Muscle layer of colon (tissue), 2 donors: ENCODE measurements around the gene BNC2.

Experiments
- H3K27ac ChIP-seq: one replicate; pipeline ENCODE4 v1.7.0; 2013; ENCODE audit warnings: low read depth, mild to moderate bottlenecking, low read length, moderate library complexity
- H3K27me3 ChIP-seq, 2 donors: one replicate each; pipeline ENCODE4 v1.7.0; 2013; ENCODE audit warnings: low read length in 2 of 2, mild to moderate bottlenecking in 2 of 2; ENCODE audit not compliant: insufficient read depth in 2 of 2, control insufficient read depth in 1 of 2
- H3K36me3 ChIP-seq: one replicate; pipeline ENCODE4 v1.7.0; 2013; ENCODE audit warnings: mild to moderate bottlenecking, low read length; ENCODE audit not compliant: insufficient read depth
- H3K4me1 ChIP-seq: one replicate; pipeline ENCODE4 v1.7.0; 2013; ENCODE audit warnings: mild to moderate bottlenecking, low read length; ENCODE audit not compliant: insufficient read depth
- H3K4me3 ChIP-seq, 2 donors: one replicate each; pipeline ENCODE4 v1.7.0; 2013; ENCODE audit warnings: low read length in 2 of 2, low read depth in 1 of 2, mild to moderate bottlenecking in 1 of 2, moderate library complexity in 1 of 2
- H3K9ac ChIP-seq: one replicate; pipeline ENCODE4 v1.7.0; 2013; ENCODE audit warnings: low read length
- H3K9me3 ChIP-seq: one replicate; pipeline ENCODE4 v1.7.0; 2013; ENCODE audit warnings: mild to moderate bottlenecking, low read length
- donor health status: abdominal sarcoma.
- donor health status: Adenocarcinoma of cecum.

The BNC2 gene

DNA sequence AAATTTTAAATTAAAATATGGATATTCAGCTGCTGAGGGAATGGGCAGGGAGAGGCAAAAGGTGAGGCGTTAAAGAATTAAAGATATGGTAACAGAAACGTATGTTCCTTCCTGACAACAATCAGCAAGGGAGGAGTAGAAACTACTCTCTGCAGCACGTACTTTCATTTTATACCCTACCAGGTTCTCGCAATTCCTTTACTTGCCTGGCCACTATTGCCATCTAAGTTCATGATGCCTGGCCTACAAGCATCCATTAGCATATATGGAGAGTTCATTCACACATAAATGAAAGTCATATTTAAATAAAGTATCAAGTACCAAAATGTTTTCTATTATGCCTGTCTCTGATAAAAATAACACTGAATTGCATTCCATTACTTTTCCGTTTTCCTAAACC, 125.1 kb downstream of the BNC2 start:
- H3K9me3 ChIP-seq: no peaks in the 10 kb centered on the region
- no peaks in the 10 kb centered on the region for H3K27me3 ChIP-seq
- H3K4me3 ChIP-seq: no peak overlapping the region
- no peak overlapping the region for H3K27ac ChIP-seq
- peaks cover 10% of the 10 kb centered on the region for H3K4me1 ChIP-seq
- no peak overlapping the region for H3K9ac ChIP-seq
- H3K36me3 ChIP-seq: no peaks in the 10 kb centered on the region

GRCh38 chr9:16744394-16744793, 126.1 kb downstream of the BNC2 start:
- H3K4me1 ChIP-seq: peaks cover 10% of the 10 kb centered on the region
- no peak overlapping the region for H3K27ac ChIP-seq
- no peak overlapping the region for H3K9ac ChIP-seq
- no peaks in the 10 kb centered on the region for H3K9me3 ChIP-seq
- H3K36me3 ChIP-seq: no peaks in the 10 kb centered on the region
- H3K4me3 ChIP-seq: no peak overlapping the region
- H3K27me3 ChIP-seq: no peaks in the 10 kb centered on the region

DNA sequence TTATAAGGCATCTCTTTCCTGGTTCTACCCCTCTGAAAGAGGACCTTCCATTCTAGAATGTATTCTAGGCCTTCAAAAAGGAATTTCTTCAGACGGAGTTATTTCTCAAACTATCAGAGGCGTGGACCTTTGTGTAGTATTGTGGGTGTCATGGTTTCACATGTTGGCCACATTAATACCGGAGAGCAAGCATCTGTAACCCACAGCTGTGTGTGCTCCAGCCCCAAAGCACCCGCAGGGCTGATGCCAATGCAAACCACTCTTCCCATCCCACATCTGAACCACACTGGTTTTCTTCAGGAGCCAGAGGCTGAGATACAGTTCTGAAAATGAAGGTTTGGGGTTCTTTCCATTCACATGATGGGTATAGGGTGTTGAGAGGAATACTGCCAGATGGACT, 127.1 kb downstream of the BNC2 start:
- no peak overlapping the region for H3K4me3 ChIP-seq

DNA sequence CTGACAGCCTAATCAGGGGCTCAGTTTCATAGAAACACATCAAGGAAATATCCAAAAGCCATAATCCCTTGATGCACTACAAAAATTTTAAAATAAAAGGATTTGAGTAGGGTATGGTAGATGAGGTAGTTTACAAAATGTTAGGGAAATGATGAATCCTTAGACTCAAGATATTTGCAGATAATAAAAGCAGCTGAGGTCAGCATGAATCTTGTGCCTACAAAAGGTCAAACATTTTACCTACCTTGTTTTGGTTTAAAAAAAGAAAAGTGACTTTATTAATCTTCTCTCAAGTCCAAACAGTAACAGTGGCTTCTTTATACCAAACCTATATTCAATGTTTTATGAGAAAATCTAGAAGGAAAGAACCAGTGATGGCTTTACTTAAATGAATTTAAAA, 135.5 kb downstream of the BNC2 start:
- no peak overlapping the region for H3K4me3 ChIP-seq
- no peaks in the 10 kb centered on the region for H3K27me3 ChIP-seq
- H3K9me3 ChIP-seq: no peaks in the 10 kb centered on the region
- peaks cover 18% of the 10 kb centered on the region for H3K4me1 ChIP-seq
- no peaks in the 10 kb centered on the region for H3K36me3 ChIP-seq
- no peak overlapping the region for H3K9ac ChIP-seq
- no peak overlapping the region for H3K27ac ChIP-seq

More for the DNA sequence above, 127.1 kb downstream of the BNC2 start:
- H3K36me3 ChIP-seq: no peaks in the 10 kb centered on the region
- no peak overlapping the region for H3K27ac ChIP-seq
- peaks cover 10% of the 10 kb centered on the region for H3K4me1 ChIP-seq
- no peaks in the 10 kb centered on the region for H3K9me3 ChIP-seq
- no peaks in the 10 kb centered on the region for H3K27me3 ChIP-seq
- no peak overlapping the region for H3K9ac ChIP-seq

- Histone ChIP-seq H3K36me3 (no peaks in the 10 kb centered on the region), H3K9me3 (no peaks in the 10 kb centered on the region), H3K4me3 (no peak overlapping the region), H3K27me3 (no peaks in the 10 kb centered on the region), H3K27ac (no peak overlapping the region), H3K9ac (no peak overlapping the region), H3K4me1 (peaks cover 22% of the 10 kb centered on the region)
These were observed 137.9 kb downstream of the BNC2 start for GRCh38 chr9:16732546-16732945.

GRCh38 chr9:16730162-16730561, 140.3 kb downstream of the BNC2 start:
- H3K4me1 ChIP-seq: peaks cover 32% of the 10 kb centered on the region
- H3K9me3 ChIP-seq: no peaks in the 10 kb centered on the region
- no peaks in the 10 kb centered on the region for H3K36me3 ChIP-seq
- H3K4me3 ChIP-seq: peak overlapping the region in 1 of 2 donors; percentile 9
- no peaks in the 10 kb centered on the region for H3K27me3 ChIP-seq
- H3K9ac ChIP-seq: no peak overlapping the region
- H3K27ac ChIP-seq: no peak overlapping the region

DNA sequence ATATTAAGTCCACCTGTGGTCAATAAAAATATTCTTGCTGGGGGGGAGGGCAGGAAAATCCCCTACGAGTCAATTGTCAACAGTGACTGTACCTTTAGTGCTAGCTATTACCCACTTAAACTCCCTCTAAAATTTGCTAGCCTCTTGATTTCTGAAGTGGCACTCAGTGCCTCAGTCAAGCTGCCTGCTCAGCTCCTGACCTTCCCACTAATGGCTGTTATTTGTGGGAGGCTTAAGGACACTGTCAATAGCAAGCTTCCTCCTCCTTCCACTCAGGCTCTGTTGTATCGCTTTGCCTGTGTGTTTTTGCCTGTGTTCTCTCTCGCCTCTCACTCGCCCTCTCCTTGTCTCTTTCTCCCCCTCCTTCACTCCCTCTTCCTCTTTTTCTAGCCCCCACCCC, 140.8 kb downstream of the BNC2 start:
- H3K27me3 ChIP-seq: no peaks in the 10 kb centered on the region
- H3K9ac ChIP-seq: no peak overlapping the region
- peaks cover 35% of the 10 kb centered on the region for H3K4me1 ChIP-seq
- H3K9me3 ChIP-seq: no peaks in the 10 kb centered on the region
- no peaks in the 10 kb centered on the region for H3K36me3 ChIP-seq
- H3K27ac ChIP-seq: no peak overlapping the region
- no peak overlapping the region for H3K4me3 ChIP-seq

DNA sequence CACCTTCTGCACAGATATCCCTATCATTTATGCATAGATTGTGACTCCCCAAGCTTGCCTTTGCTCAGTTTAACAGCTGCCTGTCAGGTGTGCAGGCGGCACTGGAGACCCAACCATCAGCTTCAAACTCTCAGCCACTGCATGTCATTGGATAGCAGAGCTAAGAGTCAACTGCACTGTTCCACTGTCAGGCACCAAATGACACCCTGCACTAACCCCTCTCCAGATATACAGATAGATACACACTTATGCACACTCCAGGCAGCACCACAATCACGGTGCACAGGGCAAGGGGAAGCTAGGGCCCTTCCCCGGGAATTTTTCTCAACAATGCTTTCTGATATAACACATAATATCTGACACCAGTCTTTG, 142.3 kb downstream of the BNC2 start:
- Histone ChIP-seq H3K27ac (peak overlapping the region; percentile 81), H3K4me1 (peaks cover 45% of the 10 kb centered on the region), H3K27me3 (no peaks in the 10 kb centered on the region), H3K9ac (peak overlapping the region; percentile 77), H3K9me3 (no peaks in the 10 kb centered on the region), H3K4me3 (peak overlapping the region; percentile 54 to 75), H3K36me3 (no peaks in the 10 kb centered on the region)

GRCh38 chr9:16727452-16728136, 142.9 kb downstream of the BNC2 start:
- peak overlapping the region; percentile 81 for H3K27ac ChIP-seq
- H3K4me3 ChIP-seq: peak overlapping the region; percentile 54 to 75
- peaks cover 41% of the 10 kb centered on the region for H3K4me1 ChIP-seq
- no peaks in the 10 kb centered on the region for H3K27me3 ChIP-seq
- no peaks in the 10 kb centered on the region for H3K9me3 ChIP-seq
- no peaks in the 10 kb centered on the region for H3K36me3 ChIP-seq
- H3K9ac ChIP-seq: peak overlapping the region; percentile 77

GRCh38 chr9:16726718-16727451, 143.6 kb downstream of the BNC2 start:
- peaks cover 38% of the 10 kb centered on the region for H3K4me1 ChIP-seq
- H3K27me3 ChIP-seq: no peaks in the 10 kb centered on the region
- no peaks in the 10 kb centered on the region for H3K36me3 ChIP-seq
- peak overlapping the region; percentile 54 to 75 for H3K4me3 ChIP-seq
- H3K27ac ChIP-seq: peak overlapping the region; percentile 81
- H3K9me3 ChIP-seq: no peaks in the 10 kb centered on the region
- peak overlapping the region; percentile 77 for H3K9ac ChIP-seq

GRCh38 chr9:16726029-16726428, 144.4 kb downstream of the BNC2 start:
- Histone ChIP-seq H3K9me3 (no peaks in the 10 kb centered on the region), H3K9ac (no peak overlapping the region), H3K27ac (peak overlapping the region; percentile 81), H3K4me1 (peaks cover 43% of the 10 kb centered on the region), H3K27me3 (no peaks in the 10 kb centered on the region), H3K36me3 (no peaks in the 10 kb centered on the region), H3K4me3 (peak overlapping the region; percentile 43 to 54)

DNA sequence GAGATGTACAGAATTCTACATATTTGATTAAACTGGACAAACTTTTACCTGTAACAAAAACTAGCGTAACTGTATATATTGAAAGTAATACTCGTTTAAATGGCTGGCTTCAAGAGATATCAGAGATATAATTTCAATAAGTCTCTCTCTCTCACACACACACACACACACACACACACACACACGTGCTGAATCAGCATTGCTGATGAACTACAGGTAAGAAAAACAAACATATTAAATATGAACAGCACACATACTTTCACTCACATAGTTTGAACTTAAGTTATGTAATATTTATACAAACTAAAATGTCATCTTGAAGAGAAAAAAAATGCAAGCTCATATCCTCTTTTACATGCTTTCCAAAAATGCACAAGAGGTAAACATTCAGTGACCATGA, 145.4 kb downstream of the BNC2 start:
- Histone ChIP-seq H3K9me3 (no peaks in the 10 kb centered on the region), H3K4me3 (no peak overlapping the region), H3K36me3 (no peaks in the 10 kb centered on the region), H3K4me1 (peaks cover 48% of the 10 kb centered on the region), H3K27ac (peak overlapping the region; percentile 53), H3K9ac (no peak overlapping the region), H3K27me3 (no peaks in the 10 kb centered on the region)
